Measurements from ENCODE around the gene EXOC4.

GRCh38 chr7:133845005-133845404 lies 592.1 kb downstream of the EXOC4 start:
- TF ChIP-seq CTCF (IDR thresholded peaks at IDR 0.05 in 4 of 5, conservative IDR thresholded peaks at IDR 0.05 in 1 of 5) (no peak), POLR2A (IDR thresholded peaks at IDR 0.05) (no peak)

All from gastrocnemius medialis (tissue), 4 donors.